Esophagus squamous epithelium (tissue), 4 donors: Measurements from ENCODE around the gene RHOT2.

Experiments used
- POLR2A ChIP-seq, 4 donors: fragments of 450-650 bp; IDR thresholded peaks; one replicate each; pipeline ENCODE4 v1.6.1; 2017; ENCODE audit warnings: antibody characterized with exemption in 4 of 4, mild to moderate bottlenecking in 4 of 4, moderate library complexity in 3 of 4
- TF ChIP-seq, protein P1 (sequence below), 6 experiments: fragments of 450-650 bp in 4 of 6; fragments of 200-600 bp in 2 of 6; sonication (generic) in 2 of 6; IDR thresholded peaks; one replicate each; pipeline ENCODE4 v1.5.1; 2016 to 2019; ENCODE audit warnings: antibody characterized with exemption in 6 of 6, mild to moderate bottlenecking in 4 of 6, moderate library complexity in 4 of 6

DNA sequence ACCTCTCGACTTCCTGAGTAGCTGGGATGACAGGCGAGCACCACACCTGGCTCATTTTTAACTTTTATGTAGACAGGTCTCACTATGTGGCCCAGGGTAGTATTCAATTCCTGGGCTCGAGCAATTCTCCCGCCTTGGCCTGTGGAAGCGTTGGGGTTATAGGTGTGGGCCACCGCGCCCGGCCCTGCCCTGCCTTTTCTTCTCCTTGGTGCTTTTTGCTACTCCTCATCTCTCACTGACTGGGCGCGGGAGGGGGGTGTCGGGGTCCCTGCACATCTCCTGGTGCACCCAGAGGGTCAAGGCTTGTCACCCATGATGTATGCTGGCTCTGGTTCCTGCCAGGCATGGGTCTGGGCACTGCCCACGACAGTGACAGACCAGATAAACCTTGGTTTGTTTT, 23.4 kb upstream of the RHOT2 start:
- TF ChIP-seq, protein P1, sequence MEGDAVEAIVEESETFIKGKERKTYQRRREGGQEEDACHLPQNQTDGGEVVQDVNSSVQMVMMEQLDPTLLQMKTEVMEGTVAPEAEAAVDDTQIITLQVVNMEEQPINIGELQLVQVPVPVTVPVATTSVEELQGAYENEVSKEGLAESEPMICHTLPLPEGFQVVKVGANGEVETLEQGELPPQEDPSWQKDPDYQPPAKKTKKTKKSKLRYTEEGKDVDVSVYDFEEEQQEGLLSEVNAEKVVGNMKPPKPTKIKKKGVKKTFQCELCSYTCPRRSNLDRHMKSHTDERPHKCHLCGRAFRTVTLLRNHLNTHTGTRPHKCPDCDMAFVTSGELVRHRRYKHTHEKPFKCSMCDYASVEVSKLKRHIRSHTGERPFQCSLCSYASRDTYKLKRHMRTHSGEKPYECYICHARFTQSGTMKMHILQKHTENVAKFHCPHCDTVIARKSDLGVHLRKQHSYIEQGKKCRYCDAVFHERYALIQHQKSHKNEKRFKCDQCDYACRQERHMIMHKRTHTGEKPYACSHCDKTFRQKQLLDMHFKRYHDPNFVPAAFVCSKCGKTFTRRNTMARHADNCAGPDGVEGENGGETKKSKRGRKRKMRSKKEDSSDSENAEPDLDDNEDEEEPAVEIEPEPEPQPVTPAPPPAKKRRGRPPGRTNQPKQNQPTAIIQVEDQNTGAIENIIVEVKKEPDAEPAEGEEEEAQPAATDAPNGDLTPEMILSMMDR (IDR thresholded peaks at IDR 0.05) = no peak
- TF ChIP-seq POLR2A (IDR thresholded peaks at IDR 0.05) = no peak
